Head of caudate nucleus (tissue), 42 donors: Measurements from ENCODE around the gene RNASEH2B.

Source experiments
- DNase-seq, 42 donors: peaks; one replicate each; pipeline versions ENCODE4 v3.0.0 to v3.0.0-alpha.2; 2020 to 2021; ENCODE audit warnings: mixed read lengths in 7 of 42
- intact Hi-C: fragments of 100-400 bp; cut with DNase I; formaldehyde crosslinking; loops from one replicate; pipeline ENCODE4 v1.15.0; 2022

The RNASEH2B gene

GRCh38 chr13:50928102-50928501 lies 18.5 kb downstream of the RNASEH2B start:
- intact Hi-C loops, result no loop called here
- DNase-seq, result no peak

DNA sequence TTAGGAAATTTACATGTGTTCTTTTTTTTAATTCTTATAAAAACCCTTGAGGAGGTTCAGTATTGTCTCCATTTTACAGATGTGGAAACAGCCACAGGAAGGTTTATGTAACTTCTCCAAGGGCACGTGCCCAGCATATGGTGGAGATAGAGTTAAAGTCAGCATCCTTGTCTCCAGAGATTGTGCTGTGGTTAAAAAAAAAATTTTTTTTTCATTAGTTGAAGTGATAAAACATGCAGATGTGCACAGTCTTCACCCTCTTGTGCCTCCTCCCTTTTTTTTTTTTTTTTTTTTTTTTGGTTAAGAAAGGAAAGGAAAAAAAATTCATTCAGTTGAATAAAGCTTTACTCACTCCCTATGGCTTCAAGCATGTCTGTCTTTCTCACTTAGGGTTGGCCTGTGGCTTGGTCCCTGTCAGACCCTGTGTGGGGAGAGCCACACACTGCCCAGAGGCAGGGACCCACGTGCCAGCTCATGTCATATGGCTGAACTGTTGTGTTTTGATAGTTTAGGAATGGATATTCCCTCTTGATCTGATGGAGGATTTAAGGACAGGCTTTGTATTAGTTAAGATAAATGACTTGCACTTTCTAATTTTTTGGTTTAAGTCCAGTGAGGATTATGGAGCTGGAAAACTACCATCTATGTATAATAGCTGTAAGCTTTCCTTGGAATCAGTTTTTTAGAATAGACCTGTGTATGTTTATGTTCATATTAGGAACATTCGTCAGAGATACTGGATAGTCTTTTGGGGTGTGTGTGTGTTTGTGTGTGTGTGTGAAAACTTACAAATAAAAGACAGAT lies 19.3 kb downstream of the RNASEH2B start:
- intact Hi-C loops, result no loop called here
- DNase-seq, result no peak

GRCh38 chr13:50932091-50932490 lies 22.5 kb downstream of the RNASEH2B start:
- intact Hi-C loops, result no loop called here
- no peak for DNase-seq

DNA sequence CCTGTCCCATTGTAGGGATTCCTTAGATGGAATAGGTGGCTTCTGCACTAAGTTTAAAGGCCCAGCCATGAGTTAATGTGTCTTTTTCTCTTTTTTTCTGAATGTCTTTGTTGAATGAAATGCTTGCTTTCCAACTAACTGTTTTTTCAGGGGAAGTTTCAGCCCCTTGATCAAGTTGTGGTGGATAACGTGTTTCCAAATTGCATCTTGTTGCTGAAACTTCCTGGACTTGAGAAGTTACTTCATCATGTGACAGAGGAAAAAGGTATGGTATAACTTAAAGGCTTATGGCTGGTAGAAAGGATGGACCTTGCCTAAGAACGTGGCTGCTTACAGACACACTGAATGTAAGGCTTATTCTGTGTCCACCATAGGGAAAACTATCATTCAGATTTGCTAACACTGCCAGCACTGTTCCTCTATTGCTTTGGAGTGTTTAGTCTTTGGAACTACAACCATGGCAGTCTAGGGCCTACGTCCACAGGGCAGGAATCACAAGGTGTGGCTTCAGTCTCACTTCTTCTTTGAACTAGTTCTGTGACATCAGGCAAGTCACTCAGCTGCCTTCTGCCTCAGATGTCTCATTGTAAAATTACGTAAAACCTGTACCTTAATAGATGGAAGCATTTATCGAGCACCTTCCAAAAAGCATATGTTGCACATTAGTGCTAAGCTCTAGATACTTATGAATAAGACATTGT lies 25.3 kb downstream of the RNASEH2B start:
- intact Hi-C loops, result no loop called here
- no peak for DNase-seq

DNA sequence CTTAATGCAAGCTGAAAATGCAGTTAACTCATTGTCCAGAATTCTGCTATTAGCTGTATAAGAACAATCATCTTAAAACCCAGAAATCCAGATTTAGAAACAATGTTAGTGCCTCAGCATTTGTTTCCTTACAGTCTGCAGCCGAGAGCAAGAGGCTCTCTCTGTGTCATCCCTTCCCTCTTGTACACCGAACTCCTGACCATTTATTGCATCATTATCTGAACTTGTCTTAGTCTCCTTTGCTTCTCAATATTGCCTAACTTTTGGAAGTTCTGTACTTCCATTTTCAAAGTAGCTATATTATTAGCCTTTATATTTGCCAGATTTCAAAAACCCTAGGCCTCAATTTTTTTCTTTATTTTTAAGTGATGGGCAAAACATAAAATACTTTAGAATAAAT lies 27.1 kb downstream of the RNASEH2B start:
- intact Hi-C loops, result no loop called here
- no peak for DNase-seq

DNA sequence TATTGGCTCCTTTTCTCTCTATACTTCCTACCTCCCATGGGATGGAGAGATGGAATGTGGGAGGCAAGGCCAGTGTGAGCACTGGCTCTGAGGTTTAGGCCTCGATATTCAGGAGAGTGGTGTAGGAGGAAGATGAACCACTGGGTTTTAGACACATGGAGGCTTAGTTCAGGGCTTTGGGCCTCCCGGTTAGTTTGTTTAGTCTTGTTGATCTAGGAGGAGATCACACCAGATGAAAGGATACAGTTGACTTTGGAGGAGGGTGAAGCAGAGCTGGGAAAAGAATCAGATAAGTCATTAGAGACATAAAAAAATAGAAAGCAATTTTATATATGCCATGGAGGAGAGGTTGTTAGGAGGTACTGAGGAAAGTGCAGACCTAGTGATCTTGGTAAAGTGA lies 30.9 kb downstream of the RNASEH2B start:
- intact Hi-C loops, result no loop called here
- no peak for DNase-seq

DNA sequence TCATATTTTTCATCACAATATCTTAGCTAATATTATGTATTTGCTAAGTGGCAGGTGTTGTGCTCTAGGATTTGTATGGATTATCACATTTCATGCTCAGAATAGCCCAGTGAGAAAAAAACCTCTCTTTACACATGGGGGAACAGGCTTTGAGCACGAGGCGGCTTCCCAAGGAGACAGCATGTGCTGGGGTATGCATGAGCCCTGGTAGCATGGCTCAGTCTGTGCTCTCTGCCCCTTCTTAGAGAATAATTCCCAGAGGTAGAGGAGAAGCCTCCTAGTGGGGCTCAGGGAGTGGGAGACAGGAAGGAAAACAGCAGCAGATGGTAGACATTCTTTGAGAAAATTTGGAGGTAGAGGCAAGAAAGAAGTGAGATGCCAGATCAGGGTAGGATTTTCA lies 31.6 kb downstream of the RNASEH2B start:
- no peak for DNase-seq
- intact Hi-C loops, result no loop called here

DNA sequence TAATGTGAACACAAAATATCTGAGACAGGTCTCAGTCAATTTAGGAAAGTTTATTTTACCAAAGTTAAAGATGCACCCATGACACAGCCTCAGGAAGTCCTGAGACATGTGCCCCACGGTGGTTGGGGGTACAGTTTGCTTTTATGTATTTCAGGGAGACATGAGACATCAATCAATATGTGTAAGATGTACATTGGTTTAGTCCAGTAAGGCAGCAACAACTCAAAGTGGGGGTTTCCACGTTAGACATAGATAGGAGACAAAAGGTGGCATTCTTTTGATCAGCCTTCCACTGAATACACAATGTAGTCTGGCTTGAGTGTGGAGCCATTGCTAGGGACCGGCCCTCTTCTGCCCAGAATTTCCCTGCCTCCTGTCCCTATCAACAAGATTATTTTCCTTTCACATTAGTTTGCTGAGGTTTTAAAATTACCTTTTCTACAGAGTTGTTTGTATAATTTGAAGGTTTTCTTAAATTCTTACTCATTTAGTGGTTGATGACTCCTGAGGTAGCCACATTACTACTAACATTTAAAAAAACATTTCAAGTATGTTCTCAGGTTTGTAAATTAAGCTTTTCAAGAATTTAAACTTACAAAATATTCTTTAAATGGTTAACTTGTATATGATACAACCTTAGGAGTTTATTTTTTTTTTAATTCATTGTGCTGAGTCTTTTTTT lies 33.2 kb downstream of the RNASEH2B start:
- intact Hi-C loops, result no loop called here

GRCh38 chr13:50945669-50946068 lies 36.1 kb downstream of the RNASEH2B start:
- intact Hi-C loops, result no loop called here
- no peak for DNase-seq

More for the DNA sequence above, 33.2 kb downstream of the RNASEH2B start:
- DNase-seq, result no peak

DNA sequence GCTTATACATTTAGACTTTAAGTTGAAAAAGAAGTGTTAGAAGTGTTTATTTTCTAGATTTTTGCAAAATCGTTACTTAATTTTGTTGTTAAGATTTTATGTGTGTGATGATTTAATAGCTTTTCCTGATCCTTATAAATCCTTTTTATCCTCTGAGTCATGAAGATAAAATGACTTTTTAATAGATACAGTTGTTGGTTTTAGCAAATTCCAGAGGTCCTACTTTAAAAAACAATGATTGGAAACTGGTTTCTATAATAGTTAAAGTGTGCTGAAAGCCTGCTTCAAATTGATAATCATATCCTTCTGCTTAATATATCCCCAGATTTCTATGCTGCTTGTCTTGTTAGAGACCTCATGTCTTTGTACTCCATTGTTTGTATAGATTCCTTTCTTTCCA lies 39.0 kb downstream of the RNASEH2B start:
- intact Hi-C loops, result no loop called here

GRCh38 chr13:50950849-50951248 lies 41.3 kb downstream of the RNASEH2B start:
- DNase-seq, result no peak
- intact Hi-C loops, result no loop called here

More for the DNA sequence above, 39.0 kb downstream of the RNASEH2B start:
- DNase-seq, result no peak

GRCh38 chr13:50951366-50951765 lies 41.8 kb downstream of the RNASEH2B start:
- intact Hi-C loops, result no loop called here
- DNase-seq, result no peak

DNA sequence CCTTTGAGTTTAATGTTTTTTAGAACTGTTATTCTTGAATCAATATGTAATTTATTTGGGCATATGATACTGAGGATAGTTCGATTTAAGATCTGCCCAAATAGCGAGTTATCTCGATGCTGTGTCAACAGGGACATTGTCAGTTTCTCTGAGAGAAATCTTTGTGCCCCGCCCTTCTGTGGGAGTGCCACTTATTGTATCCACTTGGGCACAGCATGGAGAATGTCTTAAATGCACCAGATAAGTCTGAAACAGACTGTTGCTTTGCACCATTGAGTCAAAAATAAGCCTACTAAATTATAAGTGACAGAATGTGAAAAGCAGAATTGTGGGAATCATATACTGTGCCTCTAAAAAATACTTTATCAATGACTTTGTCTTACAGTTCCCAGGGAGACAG lies 45.6 kb downstream of the RNASEH2B start:
- peak in 2 of 42 donors; percentile 8 to 19 for DNase-seq
- intact Hi-C loops, result no loop called here

- intact Hi-C loops, result no loop called here
- no peak for DNase-seq
Observed at GRCh38 chr13:50955798-50956197, 46.2 kb downstream of the RNASEH2B start.

- no peak for DNase-seq
- intact Hi-C loops, result no loop called here
Observed at GRCh38 chr13:50957620-50958019, 48.0 kb downstream of the RNASEH2B start.

GRCh38 chr13:50969691-50970090 lies 60.1 kb downstream of the RNASEH2B start:
- intact Hi-C loops, result no loop called here
- DNase-seq, result peak in 3 of 42 donors; percentile 22 to 38 (median 32)

DNA sequence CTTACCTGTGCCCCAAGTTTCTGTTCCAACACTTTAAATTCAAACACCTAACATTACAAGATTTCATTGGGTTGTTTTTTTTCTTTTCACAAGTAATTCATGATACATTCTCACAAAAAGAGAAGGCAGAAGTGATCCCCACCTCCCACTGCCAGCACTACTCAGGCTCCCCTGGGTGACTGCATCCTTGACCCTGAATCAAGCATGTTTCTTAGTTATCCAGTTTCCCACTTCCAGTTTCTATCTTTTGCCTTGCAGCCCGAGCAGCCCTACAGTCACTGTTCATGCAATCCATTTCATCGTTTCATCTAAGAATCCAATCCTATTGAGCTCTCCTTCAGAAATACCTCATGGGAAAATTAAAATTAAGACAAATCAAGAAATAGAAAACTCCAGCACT lies 61.4 kb downstream of the RNASEH2B start:
- no peak for DNase-seq
- intact Hi-C loops, result no loop called here

DNA sequence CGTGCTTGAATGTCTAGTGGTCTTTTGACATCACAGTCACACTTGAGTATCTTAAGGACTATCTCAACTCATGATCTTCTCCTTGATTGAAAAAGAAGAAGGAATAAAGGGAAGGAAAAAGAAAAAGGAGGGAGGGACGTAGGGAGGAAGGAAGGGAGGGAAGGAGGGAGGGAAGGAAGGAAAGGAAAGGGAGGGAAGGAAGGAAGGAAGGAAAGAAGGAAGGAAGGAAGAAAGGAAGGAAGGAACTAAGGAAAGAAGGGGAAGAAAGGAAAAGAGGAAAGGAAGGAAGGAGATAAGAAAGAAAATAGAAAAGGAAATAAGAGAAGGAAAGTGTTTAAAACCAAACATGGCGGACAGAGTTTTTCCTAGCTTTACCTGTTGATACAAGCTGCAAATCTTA lies 64.7 kb downstream of the RNASEH2B start:
- intact Hi-C loops, result no loop called here
- no peak for DNase-seq

DNA sequence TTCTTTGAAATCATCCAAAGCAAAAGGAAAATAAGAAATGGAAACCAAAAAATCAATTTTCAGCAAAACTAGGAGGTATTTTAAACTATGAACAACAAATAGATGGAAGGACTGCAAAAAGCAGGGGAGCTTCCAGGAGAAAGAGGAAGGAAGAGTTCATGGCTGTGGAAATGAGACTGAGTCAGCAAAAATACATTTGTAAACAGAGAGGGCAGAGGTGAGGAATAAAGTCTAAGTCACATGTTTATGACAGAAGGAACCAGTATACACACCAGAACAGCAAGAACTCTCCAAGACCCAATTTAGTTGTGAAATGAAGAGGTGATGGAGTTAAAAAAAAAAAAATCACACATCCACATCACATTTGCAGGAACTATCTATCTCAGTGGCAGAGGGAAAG lies 69.6 kb downstream of the RNASEH2B start:
- no peak for DNase-seq

GRCh38 chr13:50981686-50982085 lies 72.1 kb downstream of the RNASEH2B start:
- intact Hi-C loops, result no loop called here
- DNase-seq, result no peak

More for the DNA sequence above, 69.6 kb downstream of the RNASEH2B start:
- intact Hi-C loops, result no loop called here
